Measurements from ENCODE around the gene DOK5. TPM values are rescaled to one million over a fixed set of nuclear protein-coding genes. Genes with fewer than 3 reads are reported as not detected.

The DOK5 gene
- total RNA-seq, 2 donors from 2014 or later = 4.6 to 6.7 TPM

DNA sequence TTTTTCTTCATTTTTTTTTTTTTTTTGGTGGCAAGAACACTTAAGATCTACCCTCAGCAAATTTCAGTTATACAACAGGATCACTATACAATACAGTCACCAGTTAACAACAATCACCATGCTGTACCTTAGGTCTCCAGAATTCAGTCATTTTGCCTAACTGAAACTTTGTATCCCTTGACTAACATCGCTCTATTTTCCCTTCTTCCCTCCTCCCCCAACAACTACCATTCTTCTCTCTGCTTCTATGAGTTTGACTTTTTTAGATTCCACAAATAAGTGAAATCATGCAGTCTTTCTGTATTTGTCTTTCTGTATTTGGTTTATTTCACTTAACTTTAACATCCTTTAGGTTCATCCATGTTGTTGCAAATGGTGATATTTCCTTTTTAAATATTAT is 42.4 kb upstream of the DOK5 start:
- Histone ChIP-seq H3K4me3 (ENCODE audit: low read length) (no peak overlapping the region), H3K9ac (ENCODE audit: extremely low read depth, low read length, poor library complexity, severe bottlenecking) (no peak overlapping the region), H3K27me3 (ENCODE audit: control insufficient read depth, insufficient read depth, low read length, poor library complexity, severe bottlenecking) (no peaks in the 10 kb centered on the region), H3K9me3 (ENCODE audit: control insufficient read depth, low read length) (no peaks in the 10 kb centered on the region), H3K36me3 (ENCODE audit: control insufficient read depth, insufficient read depth, low read length) (no peaks in the 10 kb centered on the region), H3K27ac (ENCODE audit: low read depth, low read length) (no peak overlapping the region), H3K4me1 (ENCODE audit: control insufficient read depth, insufficient read depth, low read length) (no peaks in the 10 kb centered on the region)
- Mint-ChIP-seq H3K4me3 (no peak overlapping the region), H3K4me1 (peaks cover 12% of the 10 kb centered on the region), H3K9me3 (no peaks in the 10 kb centered on the region), H3K27ac (no peak overlapping the region), H3K36me3 (ENCODE audit: low read depth) (no peaks in the 10 kb centered on the region), H3K27me3 (ENCODE audit: insufficient read depth) (no peaks in the 10 kb centered on the region)
- DNase-seq = no peak
- 95 to 100% methylated on average over 1 of the region's 1 CpG for WGBS, 2 experiments (ENCODE audit: insufficient coverage in 1 of 2, insufficient read length in 1 of 2)
- TF ChIP-seq, protein P1, sequence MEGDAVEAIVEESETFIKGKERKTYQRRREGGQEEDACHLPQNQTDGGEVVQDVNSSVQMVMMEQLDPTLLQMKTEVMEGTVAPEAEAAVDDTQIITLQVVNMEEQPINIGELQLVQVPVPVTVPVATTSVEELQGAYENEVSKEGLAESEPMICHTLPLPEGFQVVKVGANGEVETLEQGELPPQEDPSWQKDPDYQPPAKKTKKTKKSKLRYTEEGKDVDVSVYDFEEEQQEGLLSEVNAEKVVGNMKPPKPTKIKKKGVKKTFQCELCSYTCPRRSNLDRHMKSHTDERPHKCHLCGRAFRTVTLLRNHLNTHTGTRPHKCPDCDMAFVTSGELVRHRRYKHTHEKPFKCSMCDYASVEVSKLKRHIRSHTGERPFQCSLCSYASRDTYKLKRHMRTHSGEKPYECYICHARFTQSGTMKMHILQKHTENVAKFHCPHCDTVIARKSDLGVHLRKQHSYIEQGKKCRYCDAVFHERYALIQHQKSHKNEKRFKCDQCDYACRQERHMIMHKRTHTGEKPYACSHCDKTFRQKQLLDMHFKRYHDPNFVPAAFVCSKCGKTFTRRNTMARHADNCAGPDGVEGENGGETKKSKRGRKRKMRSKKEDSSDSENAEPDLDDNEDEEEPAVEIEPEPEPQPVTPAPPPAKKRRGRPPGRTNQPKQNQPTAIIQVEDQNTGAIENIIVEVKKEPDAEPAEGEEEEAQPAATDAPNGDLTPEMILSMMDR (conservative IDR thresholded peaks at IDR 0.05) = no peak

DNA sequence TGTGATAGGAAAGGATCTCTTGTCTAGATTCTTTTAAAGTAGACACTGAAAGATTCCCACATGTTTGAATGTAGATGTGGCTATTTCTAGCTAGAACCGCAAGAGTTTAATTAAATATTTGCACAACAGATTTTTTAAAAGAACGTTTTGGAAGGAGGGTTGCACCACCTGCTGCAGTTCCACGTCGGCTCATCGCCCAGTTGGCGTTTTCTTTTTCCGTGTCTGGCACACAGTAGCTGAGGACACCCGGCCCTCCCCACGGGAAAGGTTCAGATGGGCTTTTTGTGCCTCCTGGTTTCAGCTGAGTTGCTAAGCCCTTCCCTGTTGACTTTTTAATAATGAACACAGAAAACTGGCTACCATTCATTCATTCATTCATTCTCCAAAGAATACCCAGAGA is 41.8 kb upstream of the DOK5 start:
- H3K27ac ChIP-seq (ENCODE audit: low read depth, low read length) = no peak overlapping the region
- H3K9me3 ChIP-seq (ENCODE audit: control insufficient read depth, low read length) = no peaks in the 10 kb centered on the region
- peaks cover 13% of the 10 kb centered on the region for H3K4me1 Mint-ChIP-seq
- no peaks in the 10 kb centered on the region for H3K27me3 ChIP-seq (ENCODE audit: control insufficient read depth, insufficient read depth, low read length, poor library complexity, severe bottlenecking)
- no peaks in the 10 kb centered on the region for H3K36me3 ChIP-seq (ENCODE audit: control insufficient read depth, insufficient read depth, low read length)
- H3K4me1 ChIP-seq (ENCODE audit: control insufficient read depth, insufficient read depth, low read length) = no peaks in the 10 kb centered on the region
- TF ChIP-seq, protein P1 (conservative IDR thresholded peaks at IDR 0.05) = no peak
- H3K4me3 Mint-ChIP-seq = no peak overlapping the region
- H3K4me3 ChIP-seq (ENCODE audit: low read length) = no peak overlapping the region
- no peaks in the 10 kb centered on the region for H3K36me3 Mint-ChIP-seq (ENCODE audit: low read depth)
- no peaks in the 10 kb centered on the region for H3K27me3 Mint-ChIP-seq (ENCODE audit: insufficient read depth)
- H3K9ac ChIP-seq (ENCODE audit: extremely low read depth, low read length, poor library complexity, severe bottlenecking) = no peak overlapping the region
- H3K27ac Mint-ChIP-seq = no peak overlapping the region
- H3K9me3 Mint-ChIP-seq = no peaks in the 10 kb centered on the region
- no peak for DNase-seq
- 89 to 92% methylated on average over 8 to 9 of the region's 9 CpGs for WGBS, 2 experiments (ENCODE audit: insufficient coverage in 1 of 2, insufficient read length in 1 of 2)

DNA sequence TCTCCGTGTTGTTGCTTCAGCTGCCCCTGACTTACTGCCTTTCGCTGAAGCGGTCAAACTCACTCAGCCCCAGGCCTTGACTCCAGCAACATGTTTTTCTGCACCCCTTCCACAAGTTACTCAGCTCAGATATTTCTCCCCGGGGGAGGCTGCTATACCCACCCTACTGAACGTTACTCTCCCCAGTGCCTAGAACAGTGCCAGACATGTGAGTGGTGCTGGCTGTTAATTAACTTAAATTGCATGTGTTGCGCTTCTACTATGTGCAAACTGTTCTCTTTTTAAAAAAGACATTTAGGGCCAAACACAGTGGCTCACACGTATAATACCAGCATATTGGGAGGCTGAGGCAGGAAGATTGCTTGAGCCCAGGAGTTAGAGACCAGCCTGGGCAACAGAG is 41.2 kb upstream of the DOK5 start:
- Histone ChIP-seq H3K4me1 (ENCODE audit: control insufficient read depth, insufficient read depth, low read length) (no peaks in the 10 kb centered on the region), H3K9ac (ENCODE audit: extremely low read depth, low read length, poor library complexity, severe bottlenecking) (no peak overlapping the region), H3K27me3 (ENCODE audit: control insufficient read depth, insufficient read depth, low read length, poor library complexity, severe bottlenecking) (no peaks in the 10 kb centered on the region), H3K27ac (ENCODE audit: low read depth, low read length) (no peak overlapping the region), H3K9me3 (ENCODE audit: control insufficient read depth, low read length) (no peaks in the 10 kb centered on the region), H3K36me3 (ENCODE audit: control insufficient read depth, insufficient read depth, low read length) (no peaks in the 10 kb centered on the region), H3K4me3 (ENCODE audit: low read length) (no peak overlapping the region)
- Mint-ChIP-seq H3K4me1 (peaks cover 13% of the 10 kb centered on the region), H3K27ac (no peak overlapping the region), H3K36me3 (ENCODE audit: low read depth) (no peaks in the 10 kb centered on the region), H3K9me3 (no peaks in the 10 kb centered on the region), H3K27me3 (ENCODE audit: insufficient read depth) (no peaks in the 10 kb centered on the region), H3K4me3 (no peak overlapping the region)
- WGBS, 2 experiments (ENCODE audit: insufficient coverage in 1 of 2, insufficient read length in 1 of 2) = 92 to 96% methylated on average over 7 of the region's 7 CpGs
- no peak for DNase-seq
- TF ChIP-seq, protein P1 (conservative IDR thresholded peaks at IDR 0.05) = no peak

All from endodermal cell (in vitro differentiated cells).